K562 (cell line): ENCODE data around the gene LAMTOR4. TPM values are rescaled to one million over a fixed set of nuclear protein-coding genes. Genes with fewer than 3 reads are reported as not detected.

ENCODE experiments used
- ARHGAP35 ChIP-seq: fragments of 450-650 bp; IDR thresholded peaks from 2 replicates; pipeline ENCODE4 v1.6.1; 2018; ENCODE audit not compliant: partially characterized antibody
- ATF7 ChIP-seq: fragments of 450-650 bp; IDR thresholded peaks from 2 replicates; pipeline ENCODE4 v1.7.1; 2014; ENCODE audit warnings: mild to moderate bottlenecking, moderate library complexity
- BHLHE40 ChIP-seq: IDR thresholded peaks from 2 replicates; pipeline ENCODE4 v1.6.1; 2011; ENCODE audit warnings: low read length, improper control_type of control experiment
- DIDO1 ChIP-seq: fragments of 450-650 bp; IDR thresholded peaks from 2 replicates; pipeline ENCODE4 v1.6.1; 2016; ENCODE audit warnings: low read depth, missing biosample characterization, missing genetic modification characterization
- FOXK2 ChIP-seq, 2 experiments: fragments of 450-650 bp; IDR thresholded peaks in 1 of 2; conservative IDR thresholded peaks in 1 of 2; 2 replicates each; pipeline ENCODE4 v1.6.1; 2016; ENCODE audit warnings: low read depth in 2 of 2, mild to moderate bottlenecking in 1 of 2
- FOXO4 ChIP-seq: fragments of 450-650 bp; formaldehyde crosslinking; IDR thresholded peaks from 2 replicates; pipeline ENCODE4 v1.4.0; 2020; ENCODE audit warnings: mild to moderate bottlenecking, moderate library complexity
- HDAC1 ChIP-seq, 2 experiments: fragments of 450-650 bp; IDR thresholded peaks; 2 replicates each; pipeline ENCODE4 v1.6.1; 2016 to 2017; ENCODE audit warnings: inconsistent platforms in 1 of 2, mild to moderate bottlenecking in 1 of 2, moderate library complexity in 1 of 2
- HMGXB4 ChIP-seq: sonication (generic); formaldehyde crosslinking; IDR thresholded peaks from 2 replicates; pipeline ENCODE4 v1.8.1; 2023; ENCODE audit warnings: mild to moderate bottlenecking, missing genetic modification reagents
- MIER1 ChIP-seq: fragments of 450-650 bp; IDR thresholded peaks from 2 replicates; pipeline ENCODE4 v1.6.1; 2016; ENCODE audit warnings: antibody characterized with exemption, mild to moderate bottlenecking, low read depth
- NBN ChIP-seq: fragments of 450-650 bp; IDR thresholded peaks from 2 replicates; pipeline ENCODE4 v1.6.1; 2016; ENCODE audit warnings: low read depth, mild to moderate bottlenecking
- PML ChIP-seq: IDR thresholded peaks from 2 replicates; pipeline ENCODE4 v1.6.1; 2012; ENCODE audit warnings: low read length, inconsistent platforms
- PRMT5 ChIP-seq: sonication (generic); formaldehyde crosslinking; IDR thresholded peaks from 2 replicates; pipeline ENCODE4 v1.5.0; 2020; ENCODE audit warnings: missing genetic modification reagents
- RBBP5 ChIP-seq: fragments of 200-600 bp; sonication (generic); IDR thresholded peaks from 2 replicates; pipeline ENCODE4 v1.6.1; 2012; ENCODE audit warnings: borderline replicate concordance, mild to moderate bottlenecking, low read length, control low read depth, inconsistent platforms; ENCODE audit not compliant: insufficient read depth, poor library complexity, severe bottlenecking
- RBFOX2 ChIP-seq: fragments of 200-400 bp; formaldehyde crosslinking; IDR thresholded peaks from 2 replicates; pipeline ENCODE4 v1.6.1; 2017; ENCODE audit warnings: low read depth, mild to moderate bottlenecking, low read length, moderate library complexity
- RNF2 ChIP-seq: sonication (generic); IDR thresholded peaks from 2 replicates; pipeline ENCODE4 v1.6.1; 2016
- SIN3A ChIP-seq, 2 experiments: fragments of 150-350 bp in 1 of 2; IDR thresholded peaks; 2 replicates each; pipeline ENCODE4 v1.6.1; 2011 to 2016; ENCODE audit warnings: borderline replicate concordance in 2 of 2, low read depth in 2 of 2, low read length in 2 of 2, mild to moderate bottlenecking in 2 of 2, moderate library complexity in 2 of 2; ENCODE audit not compliant: control insufficient read depth in 1 of 2
- SIRT6 ChIP-seq: IDR thresholded peaks from one replicate; pipeline ENCODE4 v1.6.1; 2012; ENCODE audit warnings: low read depth, mild to moderate bottlenecking, control low read depth, inconsistent platforms, low read length, moderate library complexity
- SMAD1 ChIP-seq: fragments of 150-350 bp; IDR thresholded peaks from 2 replicates; pipeline ENCODE4 v1.6.1; 2014; ENCODE audit warnings: low read length, low read depth; ENCODE audit not compliant: partially characterized antibody
- TCF7L2 ChIP-seq: fragments of 150-350 bp; IDR thresholded peaks from 2 replicates; pipeline ENCODE4 v1.6.1; 2016; ENCODE audit warnings: low read depth, mild to moderate bottlenecking, low read length, moderate library complexity
- USF1 ChIP-seq: sonication (generic); formaldehyde crosslinking; IDR thresholded peaks from 2 replicates; pipeline ENCODE4 v1.9.0; 2022; ENCODE audit warnings: mild to moderate bottlenecking, missing genetic modification reagents
- ZFP36 ChIP-seq: fragments of 150-350 bp; IDR thresholded peaks from 2 replicates; pipeline ENCODE4 v1.6.1; 2018; ENCODE audit warnings: low read length, low read depth; ENCODE audit not compliant: partially characterized antibody
- ZKSCAN1 ChIP-seq: fragments of 150-350 bp; IDR thresholded peaks from 2 replicates; pipeline ENCODE4 v1.6.1; 2016; ENCODE audit warnings: low read depth, low read length
- ZNF311 ChIP-seq: fragments of 250-450 bp; sonication (Bioruptor Pico); IDR thresholded peaks from 2 replicates; pipeline ENCODE4 v1.4.0; 2020; ENCODE audit warnings: mild to moderate bottlenecking, moderate library complexity
- polyA plus RNA-seq, 8 experiments: library from polyadenylated mRNA; depleted of rRNA in 4 of 8; stranded (reverse) in 5 of 8; unstranded in 3 of 8; fragments of >200 nt; fragmentation: Nextera tagmentation in 2 of 8; fragmentation: Illumina TruSeq in 1 of 8; extraction: Ambion mirVana in 2 of 8; extraction: Trizol in 1 of 8; gene quantifications; 2 replicates each; pipeline versions ENCODE4 v1.2.1 to v1.2.3, GENCODE V29; 2011 to 2014; ENCODE audit warnings: inconsistent platforms in 1 of 8, missing spikeins in 1 of 8
- total RNA-seq, 7 experiments: library from RNA; depleted of rRNA in 6 of 7; stranded (reverse); fragments of >200 nt in 6 of 7; fragmentation: Illumina TruSeq in 2 of 7; extraction: Trizol in 2 of 7; gene quantifications; 2 replicates each; pipeline versions ENCODE4 v1.2.1 to v1.2.3, GENCODE V29; 2011 to 2021; ENCODE audit warnings: low replicate concordance in 1 of 7

LAMTOR4 gene
- total and polyA plus RNA-seq, 9 of the 15 experiments (the other 6 are each of a cell fraction or from before 2014, with no cell fraction given): 79.6 to 314 (median 195) TPM

- TF ChIP-seq BHLHE40: peak; percentile 92
- peak in 1 of 2 experiments; percentile 79; a peak in 1 of 4 replicates for TF ChIP-seq SIN3A (IDR thresholded peaks at IDR 0.05; ENCODE audit: borderline replicate concordance in 2 of 2, control insufficient read depth in 1 of 2, low read depth in 2 of 2, low read length in 2 of 2)
- TF ChIP-seq TCF7L2: peak; percentile 93
- peak; percentile 12; the same call in 1 of the 2 replicates for TF ChIP-seq FOXO4 (CRISPR knock-in tag)
- peak; percentile 99 for TF ChIP-seq ATF7
- TF ChIP-seq ZKSCAN1: peak; percentile 52; the same call in 1 of the 2 replicates
- TF ChIP-seq DIDO1: 0 out of 2 replicates have a peak, but pooled peaks have one; percentile 26
- no peak for TF ChIP-seq ZNF311
- TF ChIP-seq ARHGAP35: no peak
- TF ChIP-seq SMAD1: no peak
- TF ChIP-seq SIRT6: no peak
- peak; percentile 61 for TF ChIP-seq RNF2
- peak; percentile 46 for TF ChIP-seq RBBP5
- peak; percentile 98 for TF ChIP-seq ZFP36
- TF ChIP-seq FOXK2 (conservative IDR thresholded peaks at IDR 0.05 in 1 of 2, IDR thresholded peaks at IDR 0.05 in 1 of 2; ENCODE audit: low read depth in 2 of 2): peak; percentile 36 to 99; a peak in 2 of 4 replicates
- peak; percentile 67; the same call in 1 of the 2 replicates for TF ChIP-seq PML
- TF ChIP-seq HMGXB4: peak; percentile 21; the same call in 1 of the 2 replicates
- peak; percentile 89 for TF ChIP-seq RBFOX2
- 0 out of 2 replicates have a peak, but pooled peaks have one; percentile 28 for TF ChIP-seq PRMT5
- TF ChIP-seq MIER1: peak; percentile 40; the same call in 1 of the 2 replicates
- TF ChIP-seq NBN: peak; percentile 86; the same call in 1 of the 2 replicates
- peak in 1 of 2 experiments; percentile 19; a peak in 1 of 4 replicates for TF ChIP-seq HDAC1 (IDR thresholded peaks at IDR 0.05)
- no peak for TF ChIP-seq USF1 (CRISPR knock-in tag)
These were observed 21.5 kb upstream of the LAMTOR4 start, which contains the start of gene MBLAC1 (continued) for GRCh38 chr7:100126931-100127865.
